Neural cell (in vitro differentiated cells): Measurements from ENCODE around the gene SMAD5. TPM values are rescaled to one million over a fixed set of nuclear protein-coding genes. Genes with fewer than 3 reads are reported as not detected.

Experiments
- H2AFZ ChIP-seq: fragments of 200-600, 300-800 bp; sonication (generic), shearing (Covaris generic); 2 replicates; pipeline ENCODE4 v1.6.0; 2014; ENCODE audit warnings: low read depth, mild to moderate bottlenecking, antibody characterized with exemption, low read length, moderate library complexity
- H3F3A ChIP-seq: fragments of 200-600 bp; shearing (Covaris generic); 2 replicates; pipeline ENCODE4 v1.6.1; 2016; ENCODE audit warnings: mild to moderate bottlenecking, moderate library complexity, mixed read lengths, antibody characterized with exemption, low read length; ENCODE audit not compliant: insufficient read depth, poor library complexity, severe bottlenecking
- H3K27ac ChIP-seq: fragments of 200-600, 300-800 bp; sonication (generic), shearing (Covaris generic); 2 replicates; pipeline ENCODE4 v1.5.1; 2014; ENCODE audit warnings: mild to moderate bottlenecking, low read length, moderate library complexity
- H3K27me3 ChIP-seq: fragments of 300-800, 200-600 bp; sonication (generic), shearing (Covaris generic); 2 replicates; pipeline ENCODE4 v1.6.0; 2014; ENCODE audit warnings: mild to moderate bottlenecking, low read depth, low read length, moderate library complexity; ENCODE audit not compliant: insufficient read depth
- H3K36me3 ChIP-seq: fragments of 300-800, 200-600 bp; sonication (generic), shearing (Covaris generic); 2 replicates; pipeline ENCODE4 v1.5.1; 2014; ENCODE audit warnings: mild to moderate bottlenecking, antibody characterized with exemption, low read length, moderate library complexity; ENCODE audit not compliant: insufficient read depth
- H3K4me2 ChIP-seq: fragments of 300-800, 200-600 bp; sonication (generic), shearing (Covaris generic); 2 replicates; pipeline ENCODE4 v1.6.0; 2014; ENCODE audit warnings: mild to moderate bottlenecking, low read length
- H3K4me3 ChIP-seq: fragments of 300-800, 200-600 bp; sonication (generic), shearing (Covaris generic); 2 replicates; pipeline ENCODE4 v1.5.1; 2014; ENCODE audit warnings: mild to moderate bottlenecking, low read length, moderate library complexity
- H3K79me2 ChIP-seq: fragments of 200-600 bp; shearing (Covaris generic); replicated peaks from 2 replicates; pipeline ENCODE4 v1.6.0; 2014; ENCODE audit warnings: mild to moderate bottlenecking, low read length, moderate library complexity; ENCODE audit not compliant: insufficient read depth
- H3K9ac ChIP-seq: fragments of 300-800, 200-600 bp; sonication (generic), shearing (Covaris generic); 2 replicates; pipeline ENCODE4 v1.6.1; 2016; ENCODE audit warnings: mild to moderate bottlenecking, low read length, mixed read lengths
- H3K9me2 ChIP-seq: fragments of 200-600 bp; shearing (Covaris generic); 2 replicates; pipeline ENCODE4 v1.6.1; 2016; ENCODE audit warnings: mild to moderate bottlenecking, low read length, mixed read lengths; ENCODE audit not compliant: insufficient read depth
- H3K9me3 ChIP-seq: fragments of 200-600, 300-800 bp; sonication (generic), shearing (Covaris generic); 2 replicates; pipeline ENCODE4 v1.6.1; 2016; ENCODE audit warnings: mild to moderate bottlenecking, mixed run types, low read length, moderate library complexity, mixed read lengths
- H4K20me1 ChIP-seq: fragments of 200-600 bp; shearing (Covaris generic); 2 replicates; pipeline ENCODE4 v1.6.1; 2016; ENCODE audit warnings: mild to moderate bottlenecking, mixed run types; ENCODE audit not compliant: insufficient read depth
- CTCF ChIP-seq: fragments of 450-650 bp; IDR thresholded peaks from 2 replicates; pipeline ENCODE4 v1.5.1; 2014; ENCODE audit warnings: antibody characterized with exemption, mild to moderate bottlenecking, moderate library complexity; ENCODE audit not compliant: poor library complexity, severe bottlenecking
- EP300 ChIP-seq: fragments of 450-650 bp; conservative IDR thresholded peaks from 2 replicates; pipeline ENCODE4 v1.6.1; 2014; ENCODE audit warnings: antibody characterized with exemption, mild to moderate bottlenecking, moderate library complexity; ENCODE audit not compliant: poor library complexity, severe bottlenecking
- EZH2 ChIP-seq: fragments of 200-600, 300-800 bp; shearing (Covaris generic), sonication (generic); IDR thresholded peaks from 2 replicates; pipeline ENCODE4 v1.6.1; 2014; ENCODE audit warnings: antibody characterized with exemption, low read length, borderline replicate concordance, mild to moderate bottlenecking; ENCODE audit not compliant: insufficient read depth, poor library complexity, severe bottlenecking
- MXI1 ChIP-seq: fragments of 450-650 bp; conservative IDR thresholded peaks from 2 replicates; pipeline ENCODE4 v1.6.1; 2014; ENCODE audit warnings: antibody characterized with exemption, mild to moderate bottlenecking; ENCODE audit not compliant: poor library complexity, severe bottlenecking
- POLR2AphosphoS5 ChIP-seq: IDR thresholded peaks from 2 replicates; pipeline ENCODE4 v1.6.1; 2012
- RAD21 ChIP-seq: fragments of 450-650 bp; conservative IDR thresholded peaks from 2 replicates; pipeline ENCODE4 v1.6.1; 2014; ENCODE audit warnings: antibody characterized with exemption, mild to moderate bottlenecking, moderate library complexity
- REST ChIP-seq: IDR thresholded peaks from 2 replicates; pipeline ENCODE4 v1.6.1; 2012; ENCODE audit warnings: borderline replicate concordance
- SMC3 ChIP-seq: fragments of 450-650 bp; conservative IDR thresholded peaks from 2 replicates; pipeline ENCODE4 v1.6.1; 2014; ENCODE audit warnings: antibody characterized with exemption, mild to moderate bottlenecking, moderate library complexity; ENCODE audit not compliant: poor library complexity
- TAF1 ChIP-seq: IDR thresholded peaks from 2 replicates; pipeline ENCODE4 v1.6.1; 2012; ENCODE audit warnings: low read depth
- polyA plus RNA-seq: library from polyadenylated mRNA; depleted of rRNA; stranded (reverse); fragments of >200 nt; gene quantifications from 2 replicates; pipeline ENCODE4 v1.2.3, GENCODE V29; 2014

The SMAD5 gene
- polyA plus RNA-seq, 1 donor from 2014 or later = 26.3 TPM

- Histone ChIP-seq H4K20me1 (no peaks in the 10 kb centered on the region), H3K27ac (no peak overlapping the region), H3F3A (no peaks in the 10 kb centered on the region), H3K79me2 (no peaks in the 10 kb centered on the region), H3K36me3 (no peaks in the 10 kb centered on the region), H3K9ac (no peak overlapping the region), H3K4me2 (no peak overlapping the region), H2AFZ (no peak overlapping the region), H3K9me2 (no peaks in the 10 kb centered on the region), H3K9me3 (no peaks in the 10 kb centered on the region), H3K27me3 (no peaks in the 10 kb centered on the region), H3K4me3 (no peak overlapping the region)
- TF ChIP-seq MXI1 = no peak
- TF ChIP-seq EP300 = no peak
- TF ChIP-seq CTCF = no peak
- no peak for TF ChIP-seq REST
- no peak for TF ChIP-seq POLR2AphosphoS5
- TF ChIP-seq SMC3 = no peak
- TF ChIP-seq RAD21 = no peak
- TF ChIP-seq TAF1 = no peak
- TF ChIP-seq EZH2 = no peak
These were observed 28.2 kb upstream of the SMAD5 start for GRCh38 chr5:136104306-136104965.

GRCh38 chr5:136106351-136107031 lies 26.2 kb upstream of the SMAD5 start:
- Histone ChIP-seq H3F3A (no peaks in the 10 kb centered on the region), H3K79me2 (no peaks in the 10 kb centered on the region), H3K4me3 (no peak overlapping the region), H3K9me2 (no peaks in the 10 kb centered on the region), H3K27me3 (no peaks in the 10 kb centered on the region), H3K9me3 (no peaks in the 10 kb centered on the region), H3K9ac (no peak overlapping the region), H2AFZ (no peak overlapping the region), H4K20me1 (no peaks in the 10 kb centered on the region), H3K4me2 (no peak overlapping the region), H3K36me3 (no peaks in the 10 kb centered on the region), H3K27ac (no peak overlapping the region)
- TF ChIP-seq EP300 = no peak
- no peak for TF ChIP-seq EZH2
- no peak for TF ChIP-seq TAF1
- TF ChIP-seq REST = no peak
- no peak for TF ChIP-seq POLR2AphosphoS5
- no peak for TF ChIP-seq RAD21
- TF ChIP-seq SMC3 = no peak
- no peak for TF ChIP-seq MXI1
- TF ChIP-seq CTCF = no peak
